Adipocyte (in vitro differentiated cells): ENCODE data around the gene MYLIP.

ENCODE experiments used
- DNase-seq: peaks from one replicate; pipeline ENCODE4 v3.0.0-alpha.2; 2015; ENCODE audit warnings: low read depth
- H3K27me3 ChIP-seq: replicated peaks from 2 replicates; pipeline ENCODE4 v1.7.0; 2013; ENCODE audit warnings: mild to moderate bottlenecking, low read length, moderate library complexity; ENCODE audit not compliant: control insufficient read depth, insufficient read depth
- H3K36me3 ChIP-seq: 2 replicates; pipeline ENCODE4 v1.7.0; 2013; ENCODE audit warnings: low read length, mild to moderate bottlenecking, moderate library complexity; ENCODE audit not compliant: control insufficient read depth, insufficient read depth, severe bottlenecking
- H3K4me1 ChIP-seq: 2 replicates; pipeline ENCODE4 v1.7.0; 2013; ENCODE audit warnings: mild to moderate bottlenecking, low read length, moderate library complexity; ENCODE audit not compliant: control insufficient read depth, insufficient read depth
- H3K4me3 ChIP-seq: 2 replicates; pipeline ENCODE4 v1.7.0; 2013; ENCODE audit warnings: mild to moderate bottlenecking, low read length, moderate library complexity
- H3K9ac ChIP-seq: 2 replicates; pipeline ENCODE4 v1.7.0; 2013; ENCODE audit warnings: mild to moderate bottlenecking, low read length, moderate library complexity
- H3K9me3 ChIP-seq: 2 replicates; pipeline ENCODE4 v1.7.0; 2013; ENCODE audit warnings: mild to moderate bottlenecking, low read length, moderate library complexity; ENCODE audit not compliant: control insufficient read depth

The MYLIP gene

GRCh38 chr6:16108921-16109658 lies 19.8 kb upstream of the MYLIP start:
- peaks cover 18% of the 10 kb centered on the region for H3K4me1 ChIP-seq
- H3K36me3 ChIP-seq = no peaks in the 10 kb centered on the region
- no peak for DNase-seq
- no peaks in the 10 kb centered on the region for H3K9me3 ChIP-seq
- no peak overlapping the region for H3K4me3 ChIP-seq
- no peaks in the 10 kb centered on the region for H3K27me3 ChIP-seq
- H3K9ac ChIP-seq = no peak overlapping the region

- DNase-seq = no peak
- Histone ChIP-seq H3K9me3 (no peaks in the 10 kb centered on the region), H3K9ac (no peak overlapping the region), H3K27me3 (no peaks in the 10 kb centered on the region), H3K36me3 (no peaks in the 10 kb centered on the region), H3K4me3 (no peak overlapping the region), H3K4me1 (peaks cover 18% of the 10 kb centered on the region)
Observed at GRCh38 chr6:16109659-16110305, 19.1 kb upstream of the MYLIP start.

- H3K27me3 ChIP-seq = peaks cover 6% of the 10 kb centered on the region
- DNase-seq = no peak
Observed at GRCh38 chr6:16118825-16119224, 10.1 kb upstream of the MYLIP start.

GRCh38 chr6:16121339-16121738 lies 7.5 kb upstream of the MYLIP start:
- Histone ChIP-seq H3K9me3 (no peaks in the 10 kb centered on the region), H3K9ac (no peak overlapping the region), H3K4me3 (no peak overlapping the region), H3K27me3 (peaks cover 16% of the 10 kb centered on the region), H3K4me1 (no peaks in the 10 kb centered on the region), H3K36me3 (no peaks in the 10 kb centered on the region)
- DNase-seq = no peak

More at GRCh38 chr6:16118825-16119224, 10.1 kb upstream of the MYLIP start:
- H3K9me3 ChIP-seq = no peaks in the 10 kb centered on the region
- no peak overlapping the region for H3K9ac ChIP-seq
- no peaks in the 10 kb centered on the region for H3K4me1 ChIP-seq
- no peak overlapping the region for H3K4me3 ChIP-seq
- no peaks in the 10 kb centered on the region for H3K36me3 ChIP-seq

- H3K9ac ChIP-seq = no peak overlapping the region
- no peak overlapping the region for H3K4me3 ChIP-seq
- H3K36me3 ChIP-seq = no peaks in the 10 kb centered on the region
- no peak for DNase-seq
- no peaks in the 10 kb centered on the region for H3K4me1 ChIP-seq
- peaks cover 16% of the 10 kb centered on the region for H3K27me3 ChIP-seq
- no peaks in the 10 kb centered on the region for H3K9me3 ChIP-seq
Observed at GRCh38 chr6:16122197-16122596, 6.7 kb upstream of the MYLIP start.

- Histone ChIP-seq H3K27me3 (peaks cover 16% of the 10 kb centered on the region), H3K4me3 (no peak overlapping the region), H3K4me1 (no peaks in the 10 kb centered on the region), H3K36me3 (no peaks in the 10 kb centered on the region), H3K9me3 (no peaks in the 10 kb centered on the region), H3K9ac (no peak overlapping the region)
- no peak for DNase-seq
Observed at GRCh38 chr6:16124198-16125180, 4.4 kb upstream of the MYLIP start.

- H3K4me3 ChIP-seq = no peak overlapping the region
- peaks cover 5% of the 10 kb centered on the region for H3K4me1 ChIP-seq
- no peak for DNase-seq
- H3K9ac ChIP-seq = no peak overlapping the region
- H3K9me3 ChIP-seq = no peaks in the 10 kb centered on the region
- H3K36me3 ChIP-seq = no peaks in the 10 kb centered on the region
- H3K27me3 ChIP-seq = peaks cover 16% of the 10 kb centered on the region
Observed at GRCh38 chr6:16126056-16126455, 2.8 kb upstream of the MYLIP start.

GRCh38 chr6:16126861-16127260 lies 2.0 kb upstream of the MYLIP start:
- Histone ChIP-seq H3K4me3 (no peak overlapping the region), H3K9ac (no peak overlapping the region), H3K27me3 (peaks cover 16% of the 10 kb centered on the region), H3K4me1 (peaks cover 12% of the 10 kb centered on the region), H3K36me3 (peaks cover 4% of the 10 kb centered on the region), H3K9me3 (no peaks in the 10 kb centered on the region)
- no peak for DNase-seq

GRCh38 chr6:16127471-16127870 lies 1.4 kb upstream of the MYLIP start:
- peaks cover 13% of the 10 kb centered on the region for H3K27me3 ChIP-seq
- peaks cover 18% of the 10 kb centered on the region for H3K4me1 ChIP-seq
- peaks cover 6% of the 10 kb centered on the region for H3K36me3 ChIP-seq
- H3K9me3 ChIP-seq = no peaks in the 10 kb centered on the region
- no peak for DNase-seq
- H3K9ac ChIP-seq = no peak overlapping the region
- no peak overlapping the region for H3K4me3 ChIP-seq

GRCh38 chr6:16129623-16130401 lies 926 bp downstream of the MYLIP start:
- peak; percentile 32 for DNase-seq
- H3K4me3 ChIP-seq = peak overlapping the region; percentile 86

More at GRCh38 chr6:16129623-16130401, 926 bp downstream of the MYLIP start:
- Histone ChIP-seq H3K36me3 (peaks cover 15% of the 10 kb centered on the region), H3K4me1 (peaks cover 41% of the 10 kb centered on the region), H3K27me3 (peaks cover 2% of the 10 kb centered on the region), H3K9ac (peak overlapping the region; percentile 95), H3K9me3 (no peaks in the 10 kb centered on the region)
